ENCODE data around the gene CSNK1D.

The CSNK1D gene

GRCh38 chr17:82238472-82239201, 34.9 kb downstream of the CSNK1D start:
- peak; percentile 79 for DNase-seq

- DNase-seq = no peak
Observed at GRCh38 chr17:82237746-82238471, 35.6 kb downstream of the CSNK1D start.

DNA sequence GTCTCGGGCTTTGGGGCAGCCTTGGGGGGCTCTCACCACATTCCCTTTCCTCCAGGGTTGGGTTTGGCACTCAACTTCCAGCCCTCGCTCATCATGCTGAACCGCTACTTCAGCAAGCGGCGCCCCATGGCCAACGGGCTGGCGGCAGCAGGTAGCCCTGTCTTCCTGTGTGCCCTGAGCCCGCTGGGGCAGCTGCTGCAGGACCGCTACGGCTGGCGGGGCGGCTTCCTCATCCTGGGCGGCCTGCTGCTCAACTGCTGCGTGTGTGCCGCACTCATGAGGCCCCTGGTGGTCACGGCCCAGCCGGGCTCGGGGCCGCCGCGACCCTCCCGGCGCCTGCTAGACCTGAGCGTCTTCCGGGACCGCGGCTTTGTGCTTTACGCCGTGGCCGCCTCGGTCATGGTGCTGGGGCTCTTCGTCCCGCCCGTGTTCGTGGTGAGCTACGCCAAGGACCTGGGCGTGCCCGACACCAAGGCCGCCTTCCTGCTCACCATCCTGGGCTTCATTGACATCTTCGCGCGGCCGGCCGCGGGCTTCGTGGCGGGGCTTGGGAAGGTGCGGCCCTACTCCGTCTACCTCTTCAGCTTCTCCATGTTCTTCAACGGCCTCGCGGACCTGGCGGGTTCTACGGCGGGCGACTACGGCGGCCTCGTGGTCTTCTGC, 36.3 kb downstream of the CSNK1D start:
- no peak for DNase-seq

DNA sequence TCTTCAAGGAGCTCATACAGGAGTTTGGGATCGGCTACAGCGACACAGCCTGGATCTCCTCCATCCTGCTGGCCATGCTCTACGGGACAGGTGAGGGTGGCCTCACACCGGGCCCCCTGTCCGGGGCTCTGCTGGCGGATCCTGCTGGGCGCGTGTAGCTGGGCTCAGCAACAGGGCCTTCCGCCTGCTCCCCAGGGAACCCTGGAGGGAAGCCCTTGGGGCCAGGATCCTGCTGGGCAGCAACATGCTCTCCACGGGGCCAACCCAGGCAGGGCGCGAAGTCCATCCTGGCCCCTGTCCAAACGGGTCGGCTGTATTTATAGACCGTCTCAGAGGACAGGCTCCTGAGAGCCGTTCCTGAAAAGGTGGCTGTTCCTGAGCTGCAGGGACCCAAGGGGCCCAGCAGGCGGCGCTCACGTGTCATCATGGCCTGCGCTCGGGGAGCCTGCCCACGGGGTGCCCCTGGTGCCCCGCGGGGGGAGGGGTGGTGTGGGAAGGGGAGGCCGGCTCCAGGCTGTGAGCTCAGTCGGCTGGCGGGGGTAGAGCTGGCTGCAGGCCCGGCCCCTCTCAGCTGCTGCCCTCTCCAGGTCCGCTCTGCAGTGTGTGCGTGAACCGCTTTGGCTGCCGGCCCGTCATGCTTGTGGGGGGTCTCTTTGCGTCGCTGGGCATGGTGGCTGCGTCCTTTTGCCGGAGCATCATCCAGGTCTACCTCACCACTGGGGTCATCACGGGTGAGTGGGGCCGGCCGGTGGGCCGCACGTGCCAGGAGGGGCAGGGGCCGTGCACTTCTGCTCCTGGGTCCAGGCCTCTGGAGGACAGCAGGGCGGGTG, 37.1 kb downstream of the CSNK1D start:
- peak; percentile 71 to 76 for DNase-seq

DNA sequence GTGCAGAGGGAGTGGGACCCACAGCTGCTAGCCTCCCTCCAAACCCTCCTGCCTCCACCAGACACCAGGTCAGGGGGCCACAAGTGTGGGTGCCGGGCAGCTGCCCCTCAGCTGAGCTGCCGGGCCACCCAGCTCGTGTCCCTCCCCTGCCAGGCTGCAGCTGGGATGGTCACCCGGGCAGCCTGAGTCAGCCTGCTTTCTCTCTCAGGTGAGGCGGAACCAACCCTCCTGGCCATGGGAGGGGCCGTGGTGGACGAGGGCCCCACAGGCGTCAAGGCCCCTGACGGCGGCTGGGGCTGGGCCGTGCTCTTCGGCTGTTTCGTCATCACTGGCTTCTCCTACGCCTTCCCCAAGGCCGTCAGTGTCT, 37.7 kb downstream of the CSNK1D start:
- no peak for DNase-seq

GRCh38 chr17:82235056-82235774, 38.3 kb downstream of the CSNK1D start:
- no peak for DNase-seq

DNA sequence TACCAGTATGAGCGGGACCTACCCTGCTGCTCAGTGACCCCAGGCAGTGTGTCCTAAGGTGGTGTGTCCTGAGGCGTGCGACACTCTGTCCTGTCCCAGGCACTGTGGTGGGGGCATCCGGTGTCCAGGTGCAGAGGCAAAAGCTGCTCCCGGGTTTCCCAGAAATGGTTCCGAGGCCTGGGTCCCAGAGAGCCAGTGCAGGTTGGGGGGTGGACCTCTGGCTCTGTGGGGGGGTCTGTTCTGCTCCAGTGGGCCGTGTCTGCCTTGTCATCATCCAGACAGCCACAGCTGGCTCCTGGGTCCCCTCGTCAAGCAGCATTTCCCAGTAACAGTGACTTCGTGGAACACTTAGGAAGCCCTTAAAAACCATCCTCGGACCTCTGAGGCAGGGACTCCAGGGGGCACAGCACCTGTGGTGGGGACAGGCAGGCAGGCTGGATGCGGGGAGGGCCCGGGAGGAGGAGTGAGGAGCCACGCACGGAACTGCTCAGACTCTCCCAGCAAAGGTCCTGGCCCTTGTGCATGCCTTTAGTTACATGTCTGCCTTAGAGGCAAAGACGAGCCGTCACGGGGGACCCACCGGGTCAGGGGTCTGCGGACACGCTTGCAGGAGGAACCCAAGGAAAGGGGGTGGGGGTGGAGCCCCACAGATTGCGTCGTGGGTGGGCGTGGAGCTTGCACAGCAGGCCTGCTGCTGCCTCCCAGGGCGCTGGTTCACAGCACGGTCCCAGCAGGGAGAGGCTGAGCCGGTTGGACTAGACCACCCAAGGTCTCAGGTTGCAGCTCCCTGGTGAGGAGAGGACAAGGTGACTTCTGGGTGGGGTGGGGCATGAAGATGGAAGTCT, 39.1 kb downstream of the CSNK1D start:
- no peak for DNase-seq

DNA sequence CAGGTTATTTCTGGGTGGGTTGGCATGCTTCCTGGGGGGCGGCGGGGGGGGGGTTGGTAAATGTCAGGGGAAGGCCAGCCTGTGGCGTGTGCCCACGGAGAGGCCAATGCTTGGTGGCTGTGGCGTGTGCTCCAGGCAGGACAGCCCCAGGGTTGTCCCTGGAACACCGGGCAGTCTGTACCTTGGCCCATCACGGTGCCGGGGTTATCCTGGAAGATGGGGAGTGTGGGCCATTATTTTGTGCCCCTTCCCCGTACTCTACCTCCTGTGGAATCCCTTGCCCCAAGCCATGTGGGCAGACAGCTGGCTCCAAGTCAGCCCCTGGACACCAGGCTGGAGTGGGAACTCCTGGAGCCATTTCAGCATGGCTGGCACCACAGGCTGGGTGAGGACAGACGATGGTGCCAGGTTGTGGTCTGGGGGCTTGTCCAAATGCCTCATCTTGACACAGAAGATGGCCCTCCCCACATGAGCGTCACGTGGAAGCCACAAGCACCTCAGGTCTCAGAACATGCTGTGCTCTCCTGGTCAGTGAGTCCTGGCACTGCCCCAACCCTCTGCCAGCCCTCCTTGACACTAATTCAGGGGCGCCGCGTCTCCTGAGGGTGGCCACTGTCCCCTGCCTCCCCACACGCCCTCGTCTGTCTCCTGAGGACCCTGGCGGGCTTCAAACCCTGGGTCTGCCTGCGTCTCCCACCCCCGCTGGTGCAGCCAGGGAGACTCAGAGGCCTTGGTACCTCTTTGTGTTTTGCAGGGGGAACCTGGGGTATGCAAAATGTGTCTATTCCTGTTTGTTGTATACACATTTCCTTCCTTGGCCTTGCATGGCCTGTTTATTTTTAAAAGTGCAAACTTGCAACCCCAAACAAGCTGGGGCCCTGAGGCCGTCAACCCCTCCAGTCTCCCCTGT, 40.4 kb downstream of the CSNK1D start:
- no peak for DNase-seq

DNA sequence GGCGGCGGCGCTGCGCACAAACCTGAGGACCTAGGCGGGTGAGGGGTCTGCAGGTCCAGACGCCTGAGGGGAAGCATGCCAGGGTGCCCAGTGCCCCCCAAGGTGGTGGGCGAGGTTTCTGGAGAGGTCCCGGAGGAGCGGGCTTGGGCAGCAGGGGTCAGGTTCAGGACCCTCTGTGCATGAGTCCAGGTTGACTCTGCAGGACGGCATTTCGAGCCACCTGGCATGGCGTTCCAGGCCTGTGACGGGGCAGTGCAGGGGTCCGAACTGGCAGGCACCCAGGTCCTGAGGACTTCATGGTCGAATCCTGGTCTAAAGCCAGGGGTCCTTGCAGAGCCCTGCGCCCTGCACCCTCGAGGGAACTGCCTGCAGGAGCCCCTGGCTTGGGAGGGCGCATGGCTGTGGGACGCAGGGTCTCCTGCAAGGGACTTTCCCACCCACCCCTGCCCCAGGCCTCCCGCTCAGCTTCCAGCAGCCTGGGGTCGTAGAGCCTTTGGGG, 41.1 kb downstream of the CSNK1D start:
- DNase-seq = no peak

DNA sequence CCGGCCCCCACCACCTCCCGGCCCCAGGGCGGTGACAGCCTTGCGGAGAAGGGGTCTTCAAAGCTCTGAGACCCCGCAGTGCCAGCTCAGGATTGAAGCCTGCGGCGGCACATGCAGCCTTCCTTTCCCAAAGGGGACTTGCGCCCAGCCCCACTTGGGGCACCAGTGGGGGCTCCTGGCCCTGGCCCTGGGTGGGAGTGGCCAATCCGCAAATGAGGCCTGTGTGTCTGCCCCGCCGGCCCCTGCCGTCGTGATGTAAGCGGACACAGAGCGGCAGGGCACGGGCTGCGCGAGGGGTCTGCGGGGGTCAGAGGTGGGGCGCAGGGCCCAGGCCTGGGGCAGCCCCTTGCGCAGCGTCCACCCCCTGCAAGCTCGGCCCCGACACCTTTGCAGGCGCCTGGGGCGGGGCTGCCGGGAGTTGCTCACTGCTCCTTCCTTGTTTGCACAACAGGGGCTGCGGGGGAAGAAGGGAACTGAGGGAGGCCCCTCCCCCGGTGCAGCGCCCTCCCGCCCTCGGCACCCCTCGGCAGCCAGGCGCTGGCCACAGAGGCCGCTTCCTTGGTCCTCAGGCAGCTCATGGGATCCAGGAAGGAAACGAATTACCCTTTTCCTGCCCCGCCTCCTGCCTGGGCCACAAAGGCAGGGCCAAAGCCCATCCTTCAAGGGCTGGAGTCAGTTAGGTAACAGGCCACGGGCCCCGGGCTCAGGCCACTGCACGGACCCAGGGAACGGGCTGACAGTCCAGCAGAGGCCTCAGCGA, 41.8 kb downstream of the CSNK1D start:
- DNase-seq = peak in 1 of 2 donors; percentile 69

- DNase-seq = no peak
Observed at GRCh38 chr17:82231312-82231561, 42.3 kb downstream of the CSNK1D start.

- peak; percentile 72 for DNase-seq
Observed at GRCh38 chr17:82230609-82231311, 42.7 kb downstream of the CSNK1D start.

DNA sequence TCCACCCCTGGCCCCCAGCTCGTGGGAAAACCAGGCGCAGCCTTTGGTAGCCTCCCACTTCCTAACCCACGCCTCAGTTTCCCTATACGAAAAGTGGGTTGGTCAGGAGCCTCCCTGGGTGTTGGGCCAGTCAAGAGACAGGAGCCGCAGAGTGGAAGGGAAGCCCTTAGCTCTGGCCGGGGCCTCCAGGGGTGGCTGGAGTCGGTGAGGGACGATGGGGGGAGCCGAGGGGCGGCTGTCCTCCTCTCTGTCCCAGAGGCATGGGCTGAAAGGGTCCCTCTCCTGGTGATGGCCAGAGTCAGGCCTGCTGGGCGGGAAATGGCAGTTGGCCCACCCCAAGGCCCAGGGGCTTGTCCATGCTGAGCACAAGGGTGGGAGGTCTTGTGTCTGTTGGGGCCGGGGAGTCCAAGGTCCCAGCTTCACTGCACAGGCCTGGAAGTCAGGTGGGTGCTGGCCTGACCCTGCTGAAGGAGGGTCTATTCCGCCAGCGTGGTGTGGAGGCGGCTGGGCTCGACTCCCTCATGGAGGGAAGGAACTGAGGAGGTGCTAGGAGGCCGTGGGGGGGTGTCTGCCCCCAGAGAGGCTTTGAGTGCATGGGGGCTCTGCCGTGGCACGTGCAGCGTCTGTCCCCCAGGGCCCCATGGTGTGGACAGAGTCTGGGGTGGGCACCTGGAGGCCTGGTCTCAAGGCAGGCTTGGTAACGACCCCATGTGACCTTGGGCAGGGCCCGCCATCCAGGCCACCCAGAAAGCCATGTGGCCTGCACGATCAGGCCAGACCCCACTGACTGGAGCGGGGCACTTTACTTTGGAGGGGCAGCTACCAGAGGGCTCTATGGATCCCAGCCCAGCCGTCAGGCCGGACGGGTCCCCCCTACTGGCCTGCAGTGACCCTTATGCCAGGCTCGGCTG, 43.5 kb downstream of the CSNK1D start:
- DNase-seq = no peak

- DNase-seq = peak; percentile 79 to 84
Observed at GRCh38 chr17:82228842-82229697, 44.4 kb downstream of the CSNK1D start, which contains the start of gene SLC16A3. SLC16A3 (plus strand) TSS chr17:82229042; CDS start chr17:82236009, 6,967 bp downstream.

GRCh38 chr17:82228278-82228841, 45.1 kb downstream of the CSNK1D start:
- peak; percentile 74 to 77 for DNase-seq

GRCh38 chr17:82227629-82228277, 45.7 kb downstream of the CSNK1D start:
- no peak for DNase-seq
